GM18861 (cell line): ENCODE results near the gene MTUS2.

Experiments
- ATAC-seq: cut with Tn5 transposase; IDR thresholded peaks from one replicate; pipeline ENCODE4 v1.9.1; 2021; ENCODE audit not compliant: unreplicated experiment

The MTUS2 gene

DNA sequence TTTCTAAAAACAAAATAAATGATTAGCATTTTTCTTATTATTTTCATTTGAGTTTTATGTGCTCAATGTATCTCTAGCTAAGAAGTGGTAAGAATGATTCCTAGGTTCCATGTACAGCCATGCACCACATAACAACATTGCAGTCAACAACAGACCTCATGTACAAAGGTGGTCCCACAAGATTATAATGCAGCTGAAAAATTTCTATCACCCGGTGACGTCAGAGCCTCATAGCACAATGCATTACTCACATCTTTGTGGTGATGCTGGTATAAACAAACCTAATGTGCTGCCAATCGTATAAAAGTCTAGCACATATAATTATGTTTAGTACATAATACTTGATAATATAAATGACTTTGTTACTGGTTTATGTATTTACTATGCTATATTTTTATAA lies 654.9 kb downstream of the MTUS2 start:
- no peak for ATAC-seq

DNA sequence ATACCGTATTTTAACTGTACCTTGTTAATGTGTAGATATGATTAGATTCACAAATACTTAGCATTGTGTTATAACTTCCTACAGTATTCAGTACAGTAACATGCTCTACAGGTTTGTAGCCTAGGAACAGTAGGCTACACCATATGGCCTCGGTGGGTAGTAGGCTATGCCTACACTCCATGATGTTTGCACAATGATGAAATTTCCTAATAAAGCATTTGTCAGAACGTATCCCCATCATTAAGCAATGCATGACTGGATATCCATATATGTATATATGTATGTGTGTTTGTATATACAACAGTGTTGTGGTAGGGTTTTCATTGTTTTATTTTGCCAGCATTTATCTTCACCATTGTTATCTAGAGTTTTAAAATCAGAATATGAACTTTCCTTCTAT lies 655.9 kb downstream of the MTUS2 start:
- no peak for ATAC-seq

DNA sequence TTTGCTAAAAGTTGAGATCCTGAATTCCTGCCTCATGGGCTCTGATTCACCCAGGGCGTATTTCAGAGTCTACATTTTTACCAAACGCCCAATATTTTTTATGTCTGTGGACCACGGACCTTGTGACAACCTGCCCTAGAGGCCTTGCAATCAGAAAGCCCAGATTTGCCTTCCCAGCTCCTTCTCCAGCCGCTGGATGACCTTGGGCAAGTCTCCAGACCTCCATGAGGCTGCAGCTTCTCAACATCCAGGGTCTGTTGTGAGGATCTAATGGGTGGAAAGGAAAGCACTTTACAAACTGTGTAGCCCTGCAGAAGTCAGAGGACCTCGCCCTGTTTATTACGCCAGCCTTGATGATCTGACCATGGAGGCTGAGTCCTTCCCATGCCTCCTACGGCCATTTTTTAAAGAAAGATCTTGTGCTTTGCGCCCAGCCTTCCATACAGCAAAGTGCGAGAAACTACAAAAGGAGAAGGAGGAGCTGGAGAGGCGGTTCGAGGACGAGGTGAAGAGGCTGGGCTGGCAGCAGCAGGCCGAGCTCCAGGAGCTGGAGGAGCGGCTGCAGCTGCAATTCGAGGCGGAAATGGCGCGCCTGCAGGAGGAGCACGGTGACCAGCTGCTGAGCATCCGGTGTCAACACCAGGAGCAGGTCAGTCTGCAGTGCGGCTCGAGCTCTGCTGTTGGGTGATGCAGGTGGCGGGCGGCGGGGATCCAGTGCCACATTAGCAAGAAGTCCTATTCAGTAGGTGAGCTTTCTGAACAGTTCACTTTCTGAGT lies 659.8 kb downstream of the MTUS2 start:
- no peak for ATAC-seq

DNA sequence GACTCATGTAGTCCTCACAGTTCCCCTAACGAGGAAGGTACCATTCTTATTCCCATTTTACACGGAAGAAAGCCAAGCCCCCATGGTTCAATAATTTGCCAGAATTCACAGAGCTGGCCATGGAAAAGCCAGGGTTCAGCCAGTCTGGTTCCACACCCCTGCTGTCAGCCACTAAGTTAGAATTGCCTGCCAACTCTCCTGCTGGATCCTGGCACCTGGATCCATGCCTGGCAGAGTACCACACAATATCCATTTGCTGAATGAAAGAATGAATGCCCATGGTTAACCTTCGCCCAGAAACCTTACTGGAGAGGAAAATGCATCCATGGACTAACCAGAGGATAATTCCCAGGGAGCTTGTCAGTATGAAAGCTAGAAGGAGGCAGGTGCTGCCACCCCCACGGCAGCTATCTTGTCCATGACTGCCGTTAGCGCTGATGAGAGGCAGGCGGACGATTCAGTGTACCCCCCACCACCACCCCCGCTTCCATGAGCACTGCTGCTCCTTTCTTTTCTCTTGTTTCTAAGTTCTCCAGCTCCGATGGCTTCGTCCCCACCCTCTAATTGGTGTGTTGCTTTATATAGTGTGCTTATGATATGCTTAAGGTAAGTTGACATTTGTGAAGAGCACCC lies 660.9 kb downstream of the MTUS2 start:
- ATAC-seq, result no peak

DNA sequence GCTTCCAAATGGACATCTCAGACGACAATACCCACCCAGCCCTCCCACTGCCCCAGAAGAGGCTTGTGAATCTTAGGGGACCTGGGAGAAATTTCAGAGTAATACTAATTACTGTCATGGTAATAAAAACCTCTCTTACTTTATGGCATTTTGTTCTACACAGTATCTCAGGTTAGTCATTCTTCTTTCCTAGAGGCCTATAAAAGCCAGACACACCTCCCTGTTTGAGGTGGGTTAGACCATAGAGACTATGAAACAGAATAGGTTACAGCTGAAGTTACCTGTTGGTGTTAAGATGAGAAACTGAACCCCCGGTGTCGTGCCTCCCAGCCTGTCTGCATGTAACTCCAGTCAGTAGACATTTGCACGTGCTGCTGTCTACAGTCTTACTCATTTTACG lies 661.5 kb downstream of the MTUS2 start:
- no peak for ATAC-seq

DNA sequence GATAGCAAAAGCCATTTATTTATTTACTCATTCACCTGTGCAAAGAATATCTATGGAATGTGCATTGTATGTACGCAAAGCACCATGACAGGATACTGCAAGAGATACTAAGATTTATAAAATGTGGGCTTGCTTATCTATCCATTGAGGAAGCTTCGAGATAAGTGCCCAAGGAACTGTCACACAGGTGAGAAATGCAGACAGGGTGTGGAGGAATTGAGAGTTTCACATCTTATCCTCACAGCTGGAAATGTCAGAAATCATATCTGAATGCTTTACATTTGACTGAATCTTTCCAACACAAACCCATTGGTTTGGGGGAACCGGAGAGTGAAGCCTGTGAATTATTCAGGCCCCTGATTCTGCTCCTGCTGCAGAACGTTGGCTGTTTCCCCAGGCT lies 662.4 kb downstream of the MTUS2 start:
- ATAC-seq, result no peak

DNA sequence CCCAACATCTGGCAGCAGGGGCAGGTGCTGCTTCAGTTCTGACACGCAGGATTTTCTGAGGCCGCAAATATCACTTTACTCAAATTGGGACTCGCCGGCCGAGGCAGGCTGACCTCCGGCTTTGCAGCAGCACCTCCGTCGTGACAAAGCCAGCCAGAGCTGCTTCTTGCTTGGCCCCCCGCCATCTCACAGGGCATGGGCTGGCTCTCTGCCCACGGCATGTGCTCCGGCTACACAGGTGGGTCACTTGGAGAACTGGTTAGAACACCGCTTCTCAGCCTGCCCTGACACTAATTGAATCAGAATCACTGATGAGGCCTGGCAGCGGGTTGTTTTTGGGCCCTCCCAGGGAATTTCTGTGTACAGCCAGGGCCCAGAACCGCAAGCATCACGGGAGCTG lies 663.1 kb downstream of the MTUS2 start:
- ATAC-seq, result no peak

DNA sequence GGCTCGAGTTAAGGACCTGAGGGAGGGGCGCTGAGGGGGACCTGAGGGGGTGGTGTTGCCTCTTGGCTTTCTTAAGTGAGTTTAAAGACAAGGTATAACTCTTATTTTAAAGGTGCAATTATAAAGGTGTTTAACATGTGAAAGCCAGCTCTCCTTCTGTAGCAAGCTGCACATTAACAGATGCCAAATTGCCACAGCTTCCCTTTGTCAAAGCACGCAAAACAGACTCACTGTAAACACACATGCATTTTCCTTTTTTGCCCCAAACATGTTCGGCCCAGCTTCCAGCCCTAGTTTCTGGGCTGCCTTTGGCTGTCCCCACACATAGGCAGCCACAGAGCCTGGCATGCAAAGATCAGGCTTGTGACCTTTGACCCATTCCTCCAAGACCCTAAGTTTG lies 663.5 kb downstream of the MTUS2 start:
- no peak for ATAC-seq

DNA sequence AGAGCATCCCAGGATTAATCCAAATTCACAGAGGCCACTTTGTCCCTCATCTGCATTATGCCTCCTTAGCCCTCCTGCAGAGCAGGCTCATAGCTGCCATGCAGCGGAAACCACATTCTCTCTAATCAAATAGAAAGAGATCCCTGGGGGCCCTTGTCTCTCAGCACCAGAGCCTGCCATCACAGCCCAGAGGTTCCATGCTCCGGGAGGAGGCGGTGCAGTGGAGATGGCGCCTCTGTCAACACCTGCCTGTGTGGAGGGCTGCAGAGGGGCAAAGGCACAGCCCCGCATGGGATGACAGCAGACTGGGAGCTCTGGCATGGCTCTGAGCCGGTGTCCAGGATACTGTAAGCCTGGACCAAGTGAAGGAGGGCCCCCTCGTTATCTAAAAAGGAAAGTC lies 664.1 kb downstream of the MTUS2 start:
- peak; percentile 76 for ATAC-seq

DNA sequence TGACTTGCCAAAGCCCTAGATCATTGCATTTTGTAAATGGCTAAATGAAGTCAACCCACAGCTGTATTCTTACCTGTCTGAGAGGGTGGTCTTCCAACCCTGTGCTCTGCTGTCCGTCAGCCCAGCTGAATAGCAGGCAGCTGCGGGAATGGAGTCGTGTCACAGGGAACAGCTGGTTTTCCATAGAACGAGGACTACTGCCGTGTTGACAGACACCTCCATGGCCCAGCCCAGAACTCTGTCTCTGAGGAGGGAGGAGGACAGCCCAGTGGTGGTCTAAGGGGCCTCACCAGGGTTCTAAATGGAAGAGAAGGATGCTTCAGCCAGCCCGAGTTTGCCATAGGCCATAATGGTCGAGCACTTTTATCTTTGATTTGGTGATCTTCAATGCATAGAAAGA lies 664.7 kb downstream of the MTUS2 start:
- ATAC-seq, result no peak

DNA sequence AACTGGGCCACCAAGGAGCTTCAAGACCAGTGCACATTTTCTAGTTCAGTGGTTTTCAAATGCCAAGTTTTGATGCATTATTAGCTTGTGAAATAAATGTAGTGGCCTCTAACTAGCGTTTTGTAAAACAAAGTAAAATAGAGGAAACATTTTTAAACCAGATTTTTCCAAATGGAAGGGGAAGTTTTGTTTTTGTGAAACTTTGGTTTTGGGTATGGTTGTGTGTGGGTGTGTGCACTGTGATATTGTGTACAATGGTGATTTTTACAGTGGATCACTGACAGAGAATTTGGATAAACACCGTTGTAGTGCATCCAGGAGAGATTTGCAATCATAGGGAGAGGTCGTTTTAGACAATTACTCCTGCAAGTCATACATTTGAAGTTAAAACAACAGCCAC lies 666.4 kb downstream of the MTUS2 start:
- ATAC-seq, result no peak

DNA sequence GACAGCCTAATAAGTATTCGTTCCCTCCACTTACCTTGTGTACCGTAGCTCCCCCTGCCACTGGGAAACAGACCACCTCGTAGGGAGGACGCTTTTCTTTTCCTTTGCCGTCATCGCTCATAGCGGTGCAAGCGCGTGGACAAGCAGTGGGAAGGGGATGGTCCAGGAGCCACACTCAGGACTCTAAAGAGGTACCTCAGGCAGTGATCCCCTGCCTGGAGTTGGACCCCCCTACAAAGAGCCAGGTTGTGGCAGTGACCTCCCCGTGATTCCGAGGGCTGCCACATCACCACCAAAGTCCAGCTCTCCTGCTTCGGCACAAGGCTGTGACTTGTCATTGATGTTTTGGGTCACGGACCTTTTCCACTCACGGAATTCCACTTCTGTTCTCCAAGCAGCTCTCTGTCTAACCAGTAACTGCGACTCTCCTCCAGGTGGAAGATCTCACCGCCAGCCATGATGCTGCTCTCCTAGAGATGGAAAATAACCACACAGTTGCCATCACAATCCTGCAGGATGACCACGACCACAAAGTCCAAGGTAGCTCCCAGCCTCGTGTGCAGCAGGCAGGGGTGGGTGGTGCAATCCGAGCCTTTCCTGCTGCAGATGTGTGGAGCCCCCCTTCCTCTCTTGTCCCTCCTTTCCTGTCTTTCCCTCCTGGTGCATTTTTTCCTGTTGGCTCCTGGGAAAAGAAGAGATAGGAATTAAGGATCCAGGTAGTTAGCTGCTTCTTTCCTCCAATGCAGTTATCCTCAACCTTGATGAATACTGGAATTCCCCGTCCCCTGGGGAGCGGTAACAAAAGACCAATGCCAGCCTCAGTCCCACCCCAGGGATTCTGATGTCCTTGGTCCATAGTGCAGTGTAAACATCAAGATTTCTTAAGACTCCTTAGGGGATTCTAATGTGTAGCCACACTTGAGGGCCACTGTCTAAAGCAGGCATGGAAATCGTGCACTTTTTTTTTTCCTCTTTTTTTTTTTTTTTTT lies 667.6 kb downstream of the MTUS2 start:
- ATAC-seq, result no peak

DNA sequence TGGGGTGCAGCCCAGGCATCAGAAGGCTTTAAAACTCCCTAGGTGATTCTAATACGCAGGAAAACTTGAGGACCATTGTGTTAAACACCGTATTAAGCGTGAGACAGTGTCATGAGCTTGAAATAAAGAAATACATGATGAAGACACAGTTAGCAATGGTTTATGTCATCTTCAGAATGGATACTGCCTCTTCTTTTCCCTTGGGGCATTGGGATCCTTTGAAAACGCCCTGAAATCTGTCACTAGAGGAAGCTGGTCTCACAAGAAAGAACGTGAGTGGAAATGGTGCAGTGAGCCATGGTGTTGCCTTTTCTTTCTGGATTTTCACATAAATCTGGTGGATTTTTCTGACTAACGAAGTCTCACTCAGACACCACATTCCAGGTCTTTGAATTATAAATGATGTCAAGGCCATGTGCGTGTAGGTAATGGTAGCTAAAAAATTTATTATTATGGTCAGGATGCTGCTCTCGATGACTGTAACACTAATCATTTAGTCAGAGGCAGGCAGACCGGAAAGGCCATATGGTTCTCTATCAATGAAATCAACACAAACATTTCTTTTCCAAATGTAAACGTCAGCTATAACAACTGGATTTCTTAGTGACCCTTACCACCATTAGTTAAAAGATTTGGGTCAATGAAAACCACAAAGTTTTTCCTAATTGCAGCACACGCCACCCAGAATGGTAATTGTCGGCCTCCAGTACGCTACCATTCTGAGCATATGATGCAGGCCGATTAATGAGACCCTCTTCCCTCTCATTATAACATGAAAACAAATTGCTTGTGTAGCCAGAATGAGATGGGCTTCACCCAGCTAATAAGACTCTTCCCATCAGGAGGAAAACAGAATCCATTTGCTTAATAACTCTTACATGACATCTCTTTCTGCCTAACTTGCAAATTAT lies 669.8 kb downstream of the MTUS2 start:
- ATAC-seq, result no peak

DNA sequence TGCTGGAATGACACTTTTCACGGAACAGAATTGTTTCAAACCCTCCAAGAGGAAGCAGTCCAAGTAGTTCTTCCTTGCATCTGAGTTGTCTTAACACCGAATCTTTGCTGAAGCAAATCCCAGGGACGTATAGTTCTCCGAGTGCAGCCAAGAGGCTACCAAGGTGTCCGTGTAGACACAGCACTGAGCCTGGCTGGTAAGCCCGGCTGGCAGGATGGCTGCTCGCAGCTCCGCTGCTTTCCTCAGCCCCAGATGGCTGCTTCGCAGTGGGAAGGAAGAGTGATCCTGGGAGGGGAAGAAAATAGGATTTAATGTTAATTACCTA lies 670.4 kb downstream of the MTUS2 start:
- ATAC-seq, result no peak

DNA sequence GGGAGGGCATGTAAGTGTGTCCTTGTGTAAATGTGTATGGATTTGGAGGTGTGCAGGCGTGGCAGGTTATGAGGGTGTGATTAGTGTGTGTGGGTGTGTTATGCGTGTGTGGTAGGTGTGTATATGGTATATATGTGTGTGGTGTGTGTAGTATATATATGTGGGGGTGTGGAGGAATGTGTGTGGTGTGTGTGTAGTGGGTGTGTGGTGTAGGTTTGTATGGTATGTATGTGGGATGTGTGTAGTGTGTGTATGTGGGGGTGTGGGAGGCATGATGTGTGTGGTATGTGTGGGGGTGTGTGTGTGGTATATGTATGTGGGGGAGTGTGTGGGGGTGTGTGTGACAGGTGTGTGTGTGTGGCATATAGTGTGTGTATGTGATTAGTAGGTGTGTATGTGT lies 671.1 kb downstream of the MTUS2 start:
- ATAC-seq, result no peak

DNA sequence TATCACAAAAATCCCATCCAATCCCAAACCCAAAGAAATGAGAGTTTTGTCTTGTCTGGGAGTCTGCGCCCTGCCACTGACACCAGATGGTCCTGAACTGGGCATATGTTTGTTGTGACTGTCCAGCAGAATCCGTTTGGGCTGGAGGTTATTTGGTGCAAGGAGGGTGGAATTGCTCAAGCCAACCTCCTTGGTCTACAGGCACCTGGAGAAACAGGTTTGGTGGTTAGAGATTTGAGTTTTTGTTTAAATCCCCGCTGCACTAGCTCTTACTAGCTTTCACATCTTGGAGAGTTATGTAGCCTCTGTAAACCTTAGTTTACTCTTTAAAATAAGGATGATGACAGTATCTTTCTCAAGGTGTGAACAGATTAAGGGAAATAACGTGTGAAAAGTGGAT lies 673.7 kb downstream of the MTUS2 start:
- ATAC-seq, result no peak

DNA sequence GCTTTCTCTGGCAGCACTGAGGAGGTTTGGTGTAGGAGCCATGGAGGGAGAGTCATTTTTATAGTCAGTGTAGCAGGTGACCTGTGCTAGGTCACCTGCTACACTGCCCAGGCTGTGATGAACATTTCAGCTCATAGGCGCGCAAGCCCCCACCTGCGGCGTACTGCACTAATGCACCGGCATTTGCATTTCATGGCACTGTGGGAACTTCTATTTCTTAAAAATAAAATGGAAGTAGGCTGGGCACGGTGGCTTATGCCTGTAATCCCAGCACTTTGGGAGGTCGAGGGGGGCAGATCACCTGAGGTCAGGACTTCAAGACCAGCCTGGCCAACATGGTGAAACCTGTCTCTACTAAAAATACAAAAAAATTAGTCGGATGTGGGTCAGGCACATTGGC lies 674.4 kb downstream of the MTUS2 start:
- no peak for ATAC-seq

DNA sequence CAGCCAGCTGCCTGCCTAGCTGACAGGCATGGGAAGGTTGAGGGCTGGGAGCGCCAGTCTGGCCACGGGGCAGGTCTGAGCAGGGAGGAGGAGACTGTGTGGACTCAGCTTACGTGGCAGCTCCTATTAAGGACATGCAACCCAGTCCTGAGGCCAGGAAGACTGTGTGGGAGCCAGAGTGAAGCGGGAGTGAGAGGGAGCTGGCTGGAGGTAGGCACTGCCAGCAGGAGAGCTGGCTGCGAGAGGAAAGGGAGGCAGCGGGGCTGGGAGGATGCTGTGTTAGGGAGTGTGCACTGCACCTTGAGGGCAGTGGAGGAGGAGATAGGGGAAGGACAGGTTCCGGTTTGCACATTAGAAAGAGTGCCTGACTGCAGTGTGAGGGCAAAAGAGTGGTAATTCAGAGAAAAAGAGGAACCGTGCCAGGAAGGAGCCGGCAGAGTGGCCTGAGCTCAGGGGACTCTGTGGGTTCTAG lies 676.1 kb downstream of the MTUS2 start:
- ATAC-seq, result peak; percentile 83

DNA sequence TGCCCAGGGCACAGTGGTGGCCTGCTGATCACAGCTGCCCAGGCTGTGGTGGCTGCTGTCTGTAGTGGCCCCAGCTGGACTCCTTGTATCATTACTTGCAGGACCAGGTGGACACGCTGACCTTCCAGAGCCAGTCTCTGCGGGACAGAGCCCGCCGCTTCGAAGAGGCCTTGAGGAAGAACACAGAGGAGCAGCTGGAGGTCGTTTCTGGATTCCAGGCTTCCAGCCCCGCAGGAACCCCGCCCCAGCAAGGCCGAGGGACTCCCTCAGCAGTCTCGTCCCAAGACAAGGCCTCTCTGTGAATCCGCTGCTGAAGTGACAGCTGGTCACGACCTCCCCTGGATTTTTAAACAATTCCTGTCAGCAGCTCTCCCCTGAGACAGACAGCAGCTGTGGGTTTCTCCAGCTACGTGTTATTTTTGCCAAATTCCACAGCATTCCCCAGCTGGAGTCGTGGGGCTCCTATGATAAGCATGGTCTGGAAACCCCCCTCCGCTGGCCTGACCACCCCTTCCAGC lies 677.1 kb downstream of the MTUS2 start:
- ATAC-seq, result no peak

DNA sequence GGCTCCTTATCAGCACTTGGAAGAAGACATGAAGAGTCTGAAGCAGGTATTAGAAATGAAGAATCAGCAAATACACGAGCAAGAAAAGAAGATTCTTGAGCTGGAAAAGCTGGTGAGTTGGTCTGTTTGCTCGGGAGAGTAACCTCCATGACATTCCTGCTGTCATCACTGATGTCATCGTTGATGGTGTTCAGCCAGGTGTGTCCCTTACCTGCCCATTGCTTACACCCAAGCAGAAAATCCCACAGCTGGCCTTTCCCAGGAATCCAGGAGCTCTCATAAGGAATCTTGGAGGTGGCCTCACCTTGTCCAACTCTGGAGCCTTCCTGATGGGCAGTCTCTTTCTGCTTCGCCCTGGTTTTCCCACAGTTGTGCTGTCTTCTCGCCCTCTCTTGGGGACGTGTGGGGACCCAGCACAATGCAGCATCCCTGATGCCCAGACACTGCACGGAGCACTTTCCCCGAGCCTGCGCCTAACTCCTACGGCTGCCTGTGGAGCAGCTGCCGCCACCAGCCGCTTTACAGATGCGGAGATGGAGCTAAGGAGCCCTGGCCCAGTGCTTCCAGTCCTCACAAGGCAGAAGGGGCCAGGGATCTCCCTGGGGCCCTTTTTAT lies 678.4 kb downstream of the MTUS2 start:
- no peak for ATAC-seq
